Sigmoid colon (tissue), 7 donors: ENCODE data around the gene SACM1L. TPM values are rescaled to one million over a fixed set of nuclear protein-coding genes. Genes with fewer than 3 reads are reported as not detected.

ENCODE experiments used
- DNase-seq: peaks from one replicate; pipeline ENCODE4 v3.0.0-alpha.2; 2019
- H3K27ac ChIP-seq, 4 donors: fragments of 200-600 bp; sonication (generic); one replicate each; pipeline ENCODE4 v1.5.1; 2016 to 2019; ENCODE audit warnings: mild to moderate bottlenecking in 1 of 4
- H3K27me3 ChIP-seq, 3 donors: fragments of 200-600 bp; sonication (generic); one replicate each; pipeline ENCODE4 v1.5.1; 2019; ENCODE audit warnings: mild to moderate bottlenecking in 1 of 3
- H3K36me3 ChIP-seq, 4 donors: fragments of 200-600 bp; sonication (generic); one replicate each; pipeline ENCODE4 v1.5.1; 2016 to 2019
- H3K4me1 ChIP-seq, 4 donors: fragments of 200-600 bp; sonication (generic); one replicate each; pipeline ENCODE4 v1.5.1; 2017 to 2019
- H3K4me3 ChIP-seq, 4 donors: fragments of 200-600 bp; sonication (generic); one replicate each; pipeline ENCODE4 v1.5.1; 2017 to 2019; ENCODE audit warnings: mild to moderate bottlenecking in 2 of 4, moderate library complexity in 1 of 4
- H3K9me3 ChIP-seq, 4 donors: fragments of 200-600 bp in 3 of 4; sonication (generic) in 3 of 4; one replicate each; pipeline versions ENCODE4 v1.5.1 to v1.6.1; 2013 to 2019
- EP300 ChIP-seq, 4 donors: sonication (generic); formaldehyde crosslinking; IDR thresholded peaks; one replicate each; pipeline ENCODE4 v1.6.1; 2017; ENCODE audit warnings: antibody characterized with exemption in 4 of 4
- POLR2A ChIP-seq, 2 donors: fragments of 450-650 bp; IDR thresholded peaks; one replicate each; pipeline ENCODE4 v1.6.1; 2016; ENCODE audit warnings: antibody characterized with exemption in 2 of 2, mild to moderate bottlenecking in 2 of 2, moderate library complexity in 2 of 2
- POLR2AphosphoS5 ChIP-seq, 4 donors: sonication (generic); formaldehyde crosslinking; IDR thresholded peaks; one replicate each; pipeline ENCODE4 v1.6.1; 2017; ENCODE audit warnings: antibody characterized with exemption in 4 of 4
- WGBS, 2 donors: extraction: QIAGEN DNeasy Blood & Tissue Kit; methylation state at CpG; one replicate each; pipeline ENCODE4 v1.1.7; 2013; 5-methylcytosine and 5-hydroxymethylcytosine counted together
- intact Hi-C: fragments of 100-400 bp; cut with DNase I; formaldehyde crosslinking; loops from one replicate; pipeline ENCODE4 v1.15.1; 2023
- polyA plus RNA-seq, 3 donors: library from polyadenylated mRNA; stranded (reverse); fragments of 200-250 nt; gene quantifications; one replicate each; pipeline ENCODE4 v1.2.3, GENCODE V29; 2013
- total RNA-seq, 4 donors: library from RNA; depleted of rRNA; stranded (reverse); fragments of >200 nt; gene quantifications; one replicate each; pipeline ENCODE4 v1.1.0, GENCODE V29; 2016
- TF ChIP-seq, protein P1 (sequence below), 4 experiments: fragments of 450-650 bp in 3 of 4; fragments of 200-600 bp in 1 of 4; IDR thresholded peaks; one replicate each; pipeline ENCODE4 v1.5.1; 2016 to 2019; ENCODE audit warnings: antibody characterized with exemption in 4 of 4, mild to moderate bottlenecking in 3 of 4, moderate library complexity in 2 of 4
- donor health status: healthy with polysubstance abuse.
- donor health status: Bipolar disorder and iron deficiency.
- donor health status: healthy.

SACM1L gene
- total and polyA plus RNA-seq, 7 donors, result 21.6 to 44.6 (median 38.5) TPM

DNA sequence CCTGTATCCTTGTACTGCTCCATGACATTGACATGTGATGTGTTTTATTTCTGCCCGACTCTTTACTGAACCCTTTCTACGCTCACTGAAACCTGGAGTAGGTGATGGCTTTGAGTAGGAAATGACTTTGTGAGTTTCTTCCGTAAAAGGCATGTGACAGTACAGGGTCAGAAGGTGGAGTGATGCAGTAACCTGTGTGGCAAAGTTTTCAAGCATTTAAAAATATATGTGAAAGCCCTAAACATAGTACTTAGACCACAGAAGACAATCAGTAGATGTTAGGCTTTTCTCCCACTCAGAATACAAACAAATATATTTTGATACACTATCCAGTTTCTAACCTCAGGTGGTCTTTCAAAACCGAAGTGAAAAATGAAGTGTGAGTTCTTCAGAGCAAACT, 31.3 kb upstream of the SACM1L start:
- Histone ChIP-seq H3K36me3 (no peaks in the 10 kb centered on the region), H3K27me3 (no peaks in the 10 kb centered on the region), H3K9me3 (no peaks in the 10 kb centered on the region), H3K4me1 (peaks cover 0 to 25% (median 22%) of the 10 kb centered on the region in 4 donors), H3K27ac (no peak overlapping the region), H3K4me3 (no peak overlapping the region)
- TF ChIP-seq POLR2A (IDR thresholded peaks at IDR 0.05), result no peak
- intact Hi-C loops, result loop anchor here (5.0 to 10.0 kb wide), 2 partner anchors 433 to 621 kb away; partner anchors contain the start of gene TMEM158
- no peak for DNase-seq
- 88% methylated on average over 4 of the region's 4 CpGs for WGBS, 2 donors

DNA sequence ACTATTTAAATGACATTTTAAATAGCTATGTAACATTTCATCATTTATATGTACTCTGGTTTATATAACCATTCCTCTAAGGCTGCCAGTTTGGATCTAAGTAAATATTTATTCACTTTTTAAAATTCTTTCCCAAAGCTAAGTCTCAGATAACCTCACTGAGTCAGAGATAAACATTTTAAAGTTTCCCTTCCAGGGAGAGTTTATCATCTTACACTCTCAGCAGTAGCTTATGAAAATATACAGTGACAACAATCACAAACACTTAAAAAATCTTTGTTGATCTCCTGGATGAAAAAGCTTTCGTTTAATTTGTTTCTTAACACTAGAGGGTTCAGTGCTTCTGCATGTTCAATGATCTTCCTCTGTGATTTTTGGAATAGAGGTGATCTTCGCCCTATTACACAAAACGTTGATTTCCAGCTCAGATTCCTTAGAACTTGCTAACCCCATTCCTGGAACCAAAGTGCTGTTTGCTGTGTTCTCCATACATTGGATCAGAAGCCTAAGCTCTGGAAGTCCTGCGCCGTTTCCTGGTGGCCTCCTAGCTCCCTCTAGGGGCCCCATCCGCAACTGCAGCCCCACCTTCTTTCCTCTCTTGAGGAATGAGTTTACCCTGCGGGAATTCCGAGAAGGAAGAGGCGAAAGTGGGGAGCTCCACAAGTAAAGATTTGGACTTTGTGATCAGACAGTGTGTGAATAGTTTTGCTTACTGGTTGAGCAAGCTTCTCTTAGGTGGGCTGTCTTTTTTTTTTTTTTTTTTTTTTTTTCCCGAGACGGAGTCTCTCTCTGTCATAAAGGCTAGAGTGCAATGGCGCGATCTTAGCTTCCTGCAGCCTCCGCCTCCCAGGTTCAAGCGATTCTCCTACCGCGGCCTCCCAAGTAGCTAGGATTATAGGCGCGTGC, 29.3 kb upstream of the SACM1L start:
- peaks cover 0 to 19% (median 16%) of the 10 kb centered on the region in 4 donors for H3K4me1 ChIP-seq
- no peaks in the 10 kb centered on the region for H3K27me3 ChIP-seq
- peak; percentile 87 for DNase-seq
- no peaks in the 10 kb centered on the region for H3K36me3 ChIP-seq
- no peak for TF ChIP-seq POLR2A (IDR thresholded peaks at IDR 0.05)
- TF ChIP-seq, protein P1, sequence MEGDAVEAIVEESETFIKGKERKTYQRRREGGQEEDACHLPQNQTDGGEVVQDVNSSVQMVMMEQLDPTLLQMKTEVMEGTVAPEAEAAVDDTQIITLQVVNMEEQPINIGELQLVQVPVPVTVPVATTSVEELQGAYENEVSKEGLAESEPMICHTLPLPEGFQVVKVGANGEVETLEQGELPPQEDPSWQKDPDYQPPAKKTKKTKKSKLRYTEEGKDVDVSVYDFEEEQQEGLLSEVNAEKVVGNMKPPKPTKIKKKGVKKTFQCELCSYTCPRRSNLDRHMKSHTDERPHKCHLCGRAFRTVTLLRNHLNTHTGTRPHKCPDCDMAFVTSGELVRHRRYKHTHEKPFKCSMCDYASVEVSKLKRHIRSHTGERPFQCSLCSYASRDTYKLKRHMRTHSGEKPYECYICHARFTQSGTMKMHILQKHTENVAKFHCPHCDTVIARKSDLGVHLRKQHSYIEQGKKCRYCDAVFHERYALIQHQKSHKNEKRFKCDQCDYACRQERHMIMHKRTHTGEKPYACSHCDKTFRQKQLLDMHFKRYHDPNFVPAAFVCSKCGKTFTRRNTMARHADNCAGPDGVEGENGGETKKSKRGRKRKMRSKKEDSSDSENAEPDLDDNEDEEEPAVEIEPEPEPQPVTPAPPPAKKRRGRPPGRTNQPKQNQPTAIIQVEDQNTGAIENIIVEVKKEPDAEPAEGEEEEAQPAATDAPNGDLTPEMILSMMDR (IDR thresholded peaks at IDR 0.05), result peak; percentile 64 to 93 (median 87)
- TF ChIP-seq POLR2AphosphoS5 (IDR thresholded peaks at IDR 0.05), result no peak
- H3K4me3 ChIP-seq, result no peak overlapping the region
- intact Hi-C loops, result loop anchor here (1.0 to 10.0 kb wide), 3 partner anchors 149 to 623 kb away; partner anchors contain the start of gene TMEM158
- no peaks in the 10 kb centered on the region for H3K9me3 ChIP-seq
- no peak overlapping the region for H3K27ac ChIP-seq
- WGBS, 2 donors, result 61 to 68% methylated on average over 19 of the region's 19 CpGs

DNA sequence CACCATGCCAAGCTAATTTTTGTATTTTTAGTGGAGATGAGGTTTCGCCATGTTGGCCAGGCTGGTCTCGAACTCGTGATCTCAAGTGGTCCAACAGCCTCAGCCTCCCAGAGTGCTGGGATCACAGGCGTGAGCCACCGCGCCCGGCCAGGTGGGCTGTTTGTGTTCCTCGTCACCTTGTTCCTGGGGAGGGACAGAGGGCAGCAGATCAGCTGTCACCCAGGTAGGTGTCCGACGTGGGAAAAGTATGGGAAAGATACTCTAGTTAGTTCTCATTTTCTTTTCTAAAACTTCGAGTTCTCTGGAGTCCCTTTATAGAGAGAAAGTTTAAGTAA, 28.7 kb upstream of the SACM1L start:
- H3K4me1 ChIP-seq, result peaks cover 0 to 24% (median 20%) of the 10 kb centered on the region in 4 donors
- no peak overlapping the region for H3K4me3 ChIP-seq
- H3K27ac ChIP-seq, result no peak overlapping the region
- no peak for TF ChIP-seq EP300 (IDR thresholded peaks at IDR 0.05)
- no peak for TF ChIP-seq POLR2A (IDR thresholded peaks at IDR 0.05)
- no peak for TF ChIP-seq POLR2AphosphoS5 (IDR thresholded peaks at IDR 0.05)
- TF ChIP-seq, protein P1 (IDR thresholded peaks at IDR 0.05), result no peak
- H3K9me3 ChIP-seq, result no peaks in the 10 kb centered on the region
- intact Hi-C loops, result loop anchor here (1.0 kb wide), 1 partner anchor 149 kb away; no protein-coding TSS in a partner anchor
- no peaks in the 10 kb centered on the region for H3K27me3 ChIP-seq
- no peaks in the 10 kb centered on the region for H3K36me3 ChIP-seq
- no peak for DNase-seq
- 90 to 93% methylated on average over 11 of the region's 11 CpGs for WGBS, 2 donors

DNA sequence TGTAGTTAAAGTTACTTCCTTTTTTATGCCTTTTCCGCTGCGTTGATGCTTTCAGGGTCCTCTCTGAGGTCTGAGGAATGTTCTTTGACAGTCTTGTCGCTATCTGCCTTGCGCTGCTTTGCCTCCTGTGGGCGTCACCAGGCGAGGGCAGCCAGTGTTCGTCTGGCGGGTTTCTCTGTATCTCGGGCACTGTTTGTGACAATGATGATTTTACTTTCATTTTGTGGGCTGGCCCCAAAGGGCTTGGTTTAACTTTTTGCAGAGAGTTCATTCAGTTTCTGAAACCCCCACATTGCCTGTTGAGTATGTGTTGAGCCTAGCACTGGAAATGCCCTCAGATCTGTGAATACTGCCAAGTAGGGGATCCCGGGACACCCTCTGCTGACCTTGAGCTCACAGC, 24.6 kb upstream of the SACM1L start:
- H3K9me3 ChIP-seq, result no peaks in the 10 kb centered on the region
- H3K4me1 ChIP-seq, result peaks cover 0 to 41% (median 31%) of the 10 kb centered on the region in 4 donors
- no peak for DNase-seq
- no peak for TF ChIP-seq POLR2AphosphoS5 (IDR thresholded peaks at IDR 0.05)
- no peak for TF ChIP-seq EP300 (IDR thresholded peaks at IDR 0.05)
- TF ChIP-seq, protein P1 (IDR thresholded peaks at IDR 0.05), result no peak
- TF ChIP-seq POLR2A (IDR thresholded peaks at IDR 0.05), result no peak
- peaks cover 0 to 11% (median 0%) of the 10 kb centered on the region in 4 donors for H3K36me3 ChIP-seq
- peak overlapping the region in 1 of 4 donors; percentile 19 for H3K27ac ChIP-seq
- intact Hi-C loops, result no loop called here
- 33 to 69% methylated on average over 10 of the region's 10 CpGs for WGBS, 2 donors
- no peaks in the 10 kb centered on the region for H3K27me3 ChIP-seq
- peak overlapping the region in 3 of 4 donors; percentile 15 to 34 (median 19) for H3K4me3 ChIP-seq

DNA sequence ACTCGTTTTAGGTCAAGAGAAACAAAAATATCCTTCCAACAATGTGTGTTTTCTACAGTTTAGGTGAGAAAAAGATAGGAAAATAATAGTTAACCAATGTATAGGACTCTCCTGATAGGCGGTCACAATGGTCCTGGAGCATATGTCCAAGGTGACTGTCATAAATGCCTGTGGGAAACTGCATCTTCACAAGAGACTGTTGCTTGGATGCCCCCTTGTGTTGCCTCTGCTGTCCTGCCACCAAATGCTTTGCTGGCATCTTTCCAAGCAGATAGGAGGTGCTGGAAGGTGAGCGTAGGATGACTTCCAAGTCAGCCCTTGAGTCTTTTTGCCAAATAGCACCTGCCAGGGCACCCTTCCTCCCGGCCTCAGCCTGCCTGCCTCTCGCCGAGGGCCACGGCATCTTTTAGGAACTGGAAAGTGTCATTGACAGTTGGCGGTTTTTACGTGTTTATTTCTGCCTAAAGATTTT, 24.1 kb upstream of the SACM1L start:
- DNase-seq, result no peak
- TF ChIP-seq POLR2AphosphoS5 (IDR thresholded peaks at IDR 0.05) (peak in 2 of 4 donors; percentile 30 to 56), EP300 (IDR thresholded peaks at IDR 0.05) (no peak), POLR2A (IDR thresholded peaks at IDR 0.05) (no peak)
- TF ChIP-seq, protein P1 (IDR thresholded peaks at IDR 0.05), result peak in 2 of 4 experiments; percentile 32 to 35
- Histone ChIP-seq H3K9me3 (no peaks in the 10 kb centered on the region), H3K4me3 (peak overlapping the region in 2 of 4 donors; percentile 15 to 34), H3K36me3 (peaks cover 0 to 17% (median 0%) of the 10 kb centered on the region in 4 donors), H3K4me1 (peaks cover 0 to 43% (median 29%) of the 10 kb centered on the region in 4 donors), H3K27ac (peak overlapping the region in 1 of 4 donors; percentile 19), H3K27me3 (no peaks in the 10 kb centered on the region)
- 60 to 68% methylated on average over 9 of the region's 9 CpGs for WGBS, 2 donors
- intact Hi-C loops, result no loop called here
